Measurements from ENCODE around the gene KIF13A.

DNA sequence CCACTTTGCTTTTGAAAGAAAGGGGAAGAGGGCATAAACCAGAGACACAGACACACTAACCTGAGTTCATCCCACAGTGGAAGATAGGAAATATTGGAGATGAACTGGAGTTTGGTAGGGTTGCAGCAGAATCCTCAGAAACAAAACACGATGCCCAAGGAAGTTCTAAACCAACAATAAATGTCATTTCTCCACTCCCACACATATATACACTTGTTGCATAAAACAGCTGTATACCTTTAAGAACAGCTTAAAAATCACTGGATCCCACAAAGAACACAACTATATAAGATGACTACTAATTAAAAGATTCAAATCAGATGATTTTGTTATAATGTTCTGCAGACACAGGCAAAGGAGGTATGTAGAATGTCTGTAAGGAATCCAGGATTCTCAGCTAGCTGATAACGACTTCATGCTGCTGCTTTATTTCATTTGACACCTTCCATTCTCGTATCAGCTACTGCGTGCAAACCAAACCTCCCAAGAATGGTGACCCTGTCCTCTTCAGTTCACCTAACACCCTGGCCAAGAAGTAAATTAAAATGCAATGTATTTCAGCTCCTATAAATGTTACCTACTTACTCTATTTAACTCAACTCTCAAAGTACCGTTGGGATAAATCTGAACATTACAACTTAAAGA is 14.3 kb downstream of the KIF13A start:
- no peak for TF ChIP-seq CTCF (IDR thresholded peaks at IDR 0.05)
- TF ChIP-seq POLR2A (IDR thresholded peaks at IDR 0.05): no peak

Data from Peyer's patch (tissue), 4 donors.